HEK293 (cell line): ENCODE measurements around the gene GPS1.

Experiments
- CTCF ChIA-PET: fragments of 350-600 bp; formaldehyde crosslinking; extraction: SDS; loops from one replicate; lab custom pipeline; 2021; ENCODE audit warnings: antibody characterized with exemption; lab: Yijun Ruan, JAX
- POLR2A ChIA-PET: fragments of 300-600 bp; formaldehyde crosslinking; extraction: SDS; loops from one replicate; lab custom pipeline; 2020; ENCODE audit warnings: antibody characterized with exemption, inconsistent platforms; lab: Yijun Ruan, JAX
- H3K27ac ChIP-seq: fragments of 200-500 bp; sonication (Bioruptor generic); 2 replicates; pipeline ENCODE4 v1.5.1; 2014; ENCODE audit warnings: low read depth, low read length, control low read depth, inconsistent platforms; ENCODE audit errors: extremely low read depth
- H3K36me3 ChIP-seq, 2 experiments: fragments of 200-500 bp in 1 of 2; sonication (Bioruptor generic) in 1 of 2; 1 replicate in 1 of 2; 2 replicates in 1 of 2; pipeline ENCODE4 v1.5.1; 2014 to 2017; ENCODE audit warnings: inconsistent platforms in 2 of 2, low read length in 2 of 2; ENCODE audit not compliant: control insufficient read depth in 2 of 2, insufficient read depth in 1 of 2
- H3K4me1 ChIP-seq: fragments of 200-500 bp; sonication (Bioruptor generic); 2 replicates; pipeline ENCODE4 v1.5.1; 2014; ENCODE audit warnings: mild to moderate bottlenecking, low read length, inconsistent platforms; ENCODE audit not compliant: control insufficient read depth, insufficient read depth
- H3K4me3 ChIP-seq: 2 replicates; pipeline ENCODE4 v1.5.1; 2011; ENCODE audit warnings: low read depth, mild to moderate bottlenecking, control low read depth, low read length, moderate library complexity
- H3K9me3 ChIP-seq: fragments of 200-500 bp; sonication (Bioruptor generic); 2 replicates; pipeline ENCODE4 v1.5.1; 2014; ENCODE audit warnings: low read depth, low read length, inconsistent platforms; ENCODE audit not compliant: control insufficient read depth, insufficient read depth
- ZNF121 ChIP-seq: fragments of 450-650 bp; formaldehyde crosslinking; IDR thresholded peaks from 2 replicates; pipeline ENCODE4 v1.5.1; 2016; ENCODE audit warnings: missing biosample characterization, missing genetic modification characterization
- ZNF2 ChIP-seq: fragments of 450-650 bp; formaldehyde crosslinking; IDR thresholded peaks from 2 replicates; pipeline ENCODE4 v1.5.1; 2016; ENCODE audit warnings: missing biosample characterization, missing genetic modification characterization
- ZNF266 ChIP-seq: fragments of 450-650 bp; formaldehyde crosslinking; IDR thresholded peaks from 2 replicates; pipeline ENCODE4 v1.5.1; 2016; ENCODE audit warnings: missing biosample characterization, missing genetic modification characterization, low read depth
- ZNF354C ChIP-seq: fragments of 450-650 bp; formaldehyde crosslinking; IDR thresholded peaks from 2 replicates; pipeline ENCODE4 v1.5.1; 2016; ENCODE audit warnings: missing biosample characterization, missing genetic modification characterization, low read depth, borderline replicate concordance
- ZNF660 ChIP-seq: fragments of 450-650 bp; IDR thresholded peaks from 2 replicates; pipeline ENCODE4 v1.5.1; 2018; ENCODE audit warnings: missing biosample characterization, mild to moderate bottlenecking, missing genetic modification characterization
- ZNF768 ChIP-seq: fragments of 450-650 bp; formaldehyde crosslinking; IDR thresholded peaks from 2 replicates; pipeline ENCODE4 v1.5.1; 2018; ENCODE audit warnings: missing biosample characterization, mild to moderate bottlenecking, missing genetic modification characterization
- ZSCAN23 ChIP-seq: fragments of 450-650 bp; formaldehyde crosslinking; IDR thresholded peaks from 2 replicates; pipeline ENCODE4 v1.5.1; 2016; ENCODE audit warnings: missing biosample characterization, missing genetic modification characterization
- TF ChIP-seq, protein P1 (sequence below): fragments of 450-650 bp; formaldehyde crosslinking; IDR thresholded peaks from 2 replicates; pipeline ENCODE4 v1.5.1; 2016; ENCODE audit warnings: missing biosample characterization, missing genetic modification characterization
- TF ChIP-seq, protein P2 (sequence below): fragments of 450-650 bp; formaldehyde crosslinking; IDR thresholded peaks from 2 replicates; pipeline ENCODE4 v1.5.1; 2016; ENCODE audit warnings: missing biosample characterization, missing genetic modification characterization
- TF ChIP-seq, protein P3 (sequence below): IDR thresholded peaks from 2 replicates; pipeline ENCODE4 v1.6.1; 2011; ENCODE audit warnings: mild to moderate bottlenecking, low read depth, low read length, borderline replicate concordance
- TF ChIP-seq, protein P4 (sequence below): fragments of 450-650 bp; formaldehyde crosslinking; IDR thresholded peaks from 2 replicates; pipeline ENCODE4 v1.5.1; 2016; ENCODE audit warnings: missing biosample characterization, missing genetic modification characterization
- TF ChIP-seq, protein P5 (sequence below): fragments of 450-650 bp; formaldehyde crosslinking; IDR thresholded peaks from 2 replicates; pipeline ENCODE4 v1.5.1; 2016; ENCODE audit warnings: missing biosample characterization, missing genetic modification characterization
- TF ChIP-seq, protein P6 (sequence below): fragments of 450-650 bp; formaldehyde crosslinking; IDR thresholded peaks from 2 replicates; pipeline ENCODE4 v1.5.1; 2016; ENCODE audit warnings: missing biosample characterization, missing genetic modification characterization, borderline replicate concordance

GPS1 gene

DNA sequence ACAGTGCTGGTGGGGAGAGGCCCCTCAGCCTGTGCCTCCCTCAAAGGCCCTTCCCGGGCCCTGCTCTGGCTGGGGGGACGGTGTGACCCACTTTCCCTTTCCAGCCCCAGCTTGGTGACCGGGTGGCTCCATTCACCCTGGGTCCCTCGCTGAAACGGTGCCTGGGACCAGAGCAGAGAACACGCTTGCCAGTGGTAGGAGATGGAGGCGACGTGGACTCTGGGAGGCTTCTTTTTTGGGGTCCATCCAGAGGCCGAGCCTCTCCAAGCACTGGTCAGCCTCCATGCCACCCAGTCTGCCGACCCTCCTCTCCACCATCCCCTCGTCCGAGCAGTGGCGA, 36.8 kb upstream of the GPS1 start:
- Histone ChIP-seq H3K36me3 (peaks cover 0 to 20% of the 10 kb centered on the region in 2 experiments; a peak in 1 of 3 replicates), H3K27ac (no peak overlapping the region), H3K4me1 (no peaks in the 10 kb centered on the region; the same call in 1 of the 2 replicates), H3K9me3 (no peaks in the 10 kb centered on the region), H3K4me3 (no peak overlapping the region)
- TF ChIP-seq, protein P1, sequence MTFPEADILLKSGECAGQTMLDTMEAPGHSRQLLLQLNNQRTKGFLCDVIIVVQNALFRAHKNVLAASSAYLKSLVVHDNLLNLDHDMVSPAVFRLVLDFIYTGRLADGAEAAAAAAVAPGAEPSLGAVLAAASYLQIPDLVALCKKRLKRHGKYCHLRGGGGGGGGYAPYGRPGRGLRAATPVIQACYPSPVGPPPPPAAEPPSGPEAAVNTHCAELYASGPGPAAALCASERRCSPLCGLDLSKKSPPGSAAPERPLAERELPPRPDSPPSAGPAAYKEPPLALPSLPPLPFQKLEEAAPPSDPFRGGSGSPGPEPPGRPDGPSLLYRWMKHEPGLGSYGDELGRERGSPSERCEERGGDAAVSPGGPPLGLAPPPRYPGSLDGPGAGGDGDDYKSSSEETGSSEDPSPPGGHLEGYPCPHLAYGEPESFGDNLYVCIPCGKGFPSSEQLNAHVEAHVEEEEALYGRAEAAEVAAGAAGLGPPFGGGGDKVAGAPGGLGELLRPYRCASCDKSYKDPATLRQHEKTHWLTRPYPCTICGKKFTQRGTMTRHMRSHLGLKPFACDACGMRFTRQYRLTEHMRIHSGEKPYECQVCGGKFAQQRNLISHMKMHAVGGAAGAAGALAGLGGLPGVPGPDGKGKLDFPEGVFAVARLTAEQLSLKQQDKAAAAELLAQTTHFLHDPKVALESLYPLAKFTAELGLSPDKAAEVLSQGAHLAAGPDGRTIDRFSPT (tag by site-specific recombination) = no peak
- TF ChIP-seq ZNF768 (tag by site-specific recombination) (no peak), ZNF354C (tag by site-specific recombination) (no peak)
- TF ChIP-seq, protein P2, sequence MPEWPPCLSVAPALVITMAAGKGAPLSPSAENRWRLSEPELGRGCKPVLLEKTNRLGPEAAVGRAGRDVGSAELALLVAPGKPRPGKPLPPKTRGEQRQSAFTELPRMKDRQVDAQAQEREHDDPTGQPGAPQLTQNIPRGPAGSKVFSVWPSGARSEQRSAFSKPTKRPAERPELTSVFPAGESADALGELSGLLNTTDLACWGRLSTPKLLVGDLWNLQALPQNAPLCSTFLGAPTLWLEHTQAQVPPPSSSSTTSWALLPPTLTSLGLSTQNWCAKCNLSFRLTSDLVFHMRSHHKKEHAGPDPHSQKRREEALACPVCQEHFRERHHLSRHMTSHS (tag by site-specific recombination) = no peak
- ChIA-PET CTCF (interaction anchor here (0.7 to 1.6 kb wide), 2 partner anchors 55 to 141 kb away, joined by 3 to 6 read pairs; no protein-coding TSS in a partner anchor), POLR2A (interaction anchor here (1.4 kb wide), 1 partner anchor 23 kb away, joined by 4 read pairs; the partner anchor contains the start of gene DCXR)

DNA sequence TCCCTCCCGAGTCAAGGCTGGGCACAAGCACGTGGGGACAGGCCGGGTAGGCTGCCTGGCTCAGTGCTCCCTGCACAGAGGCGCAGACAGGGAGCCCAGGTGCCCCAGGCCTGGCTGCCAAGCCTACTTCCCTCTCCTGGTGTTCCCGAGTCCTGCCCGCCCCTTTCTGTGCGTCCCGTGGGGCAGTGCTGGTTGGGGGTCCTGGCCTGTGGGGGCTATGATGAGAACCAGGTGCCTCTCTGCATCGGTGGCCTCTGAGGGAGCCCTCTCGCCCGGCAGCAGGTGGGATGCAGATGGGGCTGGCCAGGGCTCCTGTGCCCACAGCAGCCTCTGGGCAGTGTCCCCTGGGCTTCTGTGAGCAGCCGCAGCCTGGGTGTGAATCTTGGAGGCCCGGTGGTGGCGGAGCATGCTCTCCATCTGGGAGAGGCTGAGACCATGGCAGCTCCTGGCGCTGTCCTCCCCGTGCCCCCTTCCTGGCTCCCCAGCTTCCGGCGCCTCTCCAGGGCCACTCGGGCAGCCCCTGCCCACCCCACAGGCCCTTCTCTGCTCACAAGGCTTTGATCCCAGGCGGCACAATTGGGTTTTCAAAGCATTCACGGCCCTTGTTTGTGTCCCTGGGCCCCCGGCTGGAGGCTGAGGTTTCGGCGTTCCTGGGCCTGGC, 36.3 kb upstream of the GPS1 start:
- H3K4me1 ChIP-seq = no peaks in the 10 kb centered on the region; the same call in 1 of the 2 replicates
- H3K4me3 ChIP-seq = no peak overlapping the region
- POLR2A ChIA-PET = interaction anchor here (0.5 to 1.4 kb wide), 3 partner anchors 22 to 288 kb away, joined by 4 to 7 read pairs (median 6); partner anchors contain the start of gene DCXR
- no peak overlapping the region for H3K27ac ChIP-seq
- H3K36me3 ChIP-seq = peaks cover 0 to 23% of the 10 kb centered on the region in 2 experiments; a peak in 1 of 3 replicates
- TF ChIP-seq, protein P3, sequence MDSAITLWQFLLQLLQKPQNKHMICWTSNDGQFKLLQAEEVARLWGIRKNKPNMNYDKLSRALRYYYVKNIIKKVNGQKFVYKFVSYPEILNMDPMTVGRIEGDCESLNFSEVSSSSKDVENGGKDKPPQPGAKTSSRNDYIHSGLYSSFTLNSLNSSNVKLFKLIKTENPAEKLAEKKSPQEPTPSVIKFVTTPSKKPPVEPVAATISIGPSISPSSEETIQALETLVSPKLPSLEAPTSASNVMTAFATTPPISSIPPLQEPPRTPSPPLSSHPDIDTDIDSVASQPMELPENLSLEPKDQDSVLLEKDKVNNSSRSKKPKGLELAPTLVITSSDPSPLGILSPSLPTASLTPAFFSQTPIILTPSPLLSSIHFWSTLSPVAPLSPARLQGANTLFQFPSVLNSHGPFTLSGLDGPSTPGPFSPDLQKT = no peak
- TF ChIP-seq ZNF660 (tag by site-specific recombination) (no peak), ZNF121 (no peak), ZNF2 (tag by site-specific recombination) (no peak), ZSCAN23 (no peak)
- TF ChIP-seq, protein P4, sequence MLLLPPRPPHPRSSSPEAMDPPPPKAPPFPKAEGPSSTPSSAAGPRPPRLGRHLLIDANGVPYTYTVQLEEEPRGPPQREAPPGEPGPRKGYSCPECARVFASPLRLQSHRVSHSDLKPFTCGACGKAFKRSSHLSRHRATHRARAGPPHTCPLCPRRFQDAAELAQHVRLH = no peak
- TF ChIP-seq, protein P5, sequence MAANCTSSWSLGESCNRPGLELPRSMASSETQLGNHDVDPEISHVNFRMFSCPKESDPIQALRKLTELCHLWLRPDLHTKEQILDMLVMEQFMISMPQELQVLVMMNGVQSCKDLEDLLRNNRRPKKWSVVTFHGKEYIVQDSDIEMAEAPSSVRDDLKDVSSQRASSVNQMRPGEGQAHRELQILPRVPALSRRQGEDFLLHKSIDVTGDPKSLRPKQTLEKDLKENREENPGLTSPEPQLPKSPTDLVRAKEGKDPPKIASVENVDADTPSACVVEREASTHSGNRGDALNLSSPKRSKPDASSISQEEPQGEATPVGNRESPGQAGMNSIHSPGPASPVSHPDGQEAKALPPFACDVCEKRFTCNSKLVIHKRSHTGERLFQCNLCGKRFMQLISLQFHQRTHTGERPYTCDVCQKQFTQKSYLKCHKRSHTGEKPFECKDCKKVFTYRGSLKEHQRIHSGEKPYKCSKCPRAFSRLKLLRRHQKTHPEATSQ (tag by site-specific recombination) = no peak
- CTCF ChIA-PET = interaction anchor here (1.0 to 1.6 kb wide), 2 partner anchors 13 to 56 kb away, joined by 3 to 6 read pairs; no protein-coding TSS in a partner anchor
- no peaks in the 10 kb centered on the region for H3K9me3 ChIP-seq

DNA sequence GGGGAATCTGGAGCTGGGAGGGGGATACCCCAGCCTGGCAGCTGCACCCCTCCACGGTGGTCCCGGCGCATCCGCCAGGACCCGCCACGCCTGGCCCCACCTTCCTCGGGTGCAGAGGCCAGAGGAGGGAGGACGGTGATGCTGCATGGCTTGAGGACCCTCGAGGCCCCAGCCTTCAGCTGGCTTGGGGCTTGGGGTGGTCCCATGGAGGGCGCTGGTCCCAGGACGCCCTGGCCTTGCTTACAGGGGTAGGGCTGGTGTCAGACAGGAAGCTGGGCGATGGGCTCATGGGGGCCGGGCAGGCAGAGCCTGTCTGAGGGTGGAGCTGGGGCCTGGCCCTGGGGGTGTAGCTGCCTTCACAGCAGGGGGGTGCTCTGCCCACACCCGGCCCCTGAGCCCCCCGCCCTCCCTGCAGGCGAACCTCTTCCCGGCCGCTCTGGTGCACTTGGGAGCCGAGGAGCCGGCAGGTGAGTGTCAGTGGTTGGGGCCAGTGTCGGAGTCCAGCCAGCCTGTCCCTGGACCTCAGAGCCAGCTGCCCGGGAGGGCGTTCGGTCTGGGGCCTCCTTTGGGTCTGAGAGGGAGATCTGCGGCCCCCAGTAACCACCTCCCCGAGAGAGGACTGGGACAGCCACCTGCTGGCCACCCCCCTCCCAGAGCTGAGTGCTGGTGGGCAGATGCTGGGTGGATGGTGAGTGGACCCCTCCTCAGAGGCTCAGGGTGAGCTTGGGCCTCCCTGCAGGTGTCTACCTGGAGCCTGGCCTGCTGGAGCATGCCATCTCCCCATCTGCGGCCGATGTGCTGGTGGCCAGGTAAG, 35.4 kb upstream of the GPS1 start:
- no peak overlapping the region for H3K4me3 ChIP-seq
- H3K36me3 ChIP-seq = peaks cover 0 to 25% of the 10 kb centered on the region in 2 experiments; a peak in 1 of 3 replicates
- H3K4me1 ChIP-seq = no peaks in the 10 kb centered on the region; the same call in 1 of the 2 replicates
- CTCF ChIA-PET = interaction anchor here (0.6 to 1.6 kb wide), 3 partner anchors 14 to 56 kb away, joined by 3 to 6 read pairs (median 5); no protein-coding TSS in a partner anchor
- H3K9me3 ChIP-seq = no peaks in the 10 kb centered on the region
- POLR2A ChIA-PET = interaction anchor here (0.6 to 4.7 kb wide), 4 partner anchors 12 to 288 kb away, joined by 3 to 13 read pairs (median 6); partner anchors contain the start of gene DCXR
- H3K27ac ChIP-seq = no peak overlapping the region
- TF ChIP-seq, protein P6, sequence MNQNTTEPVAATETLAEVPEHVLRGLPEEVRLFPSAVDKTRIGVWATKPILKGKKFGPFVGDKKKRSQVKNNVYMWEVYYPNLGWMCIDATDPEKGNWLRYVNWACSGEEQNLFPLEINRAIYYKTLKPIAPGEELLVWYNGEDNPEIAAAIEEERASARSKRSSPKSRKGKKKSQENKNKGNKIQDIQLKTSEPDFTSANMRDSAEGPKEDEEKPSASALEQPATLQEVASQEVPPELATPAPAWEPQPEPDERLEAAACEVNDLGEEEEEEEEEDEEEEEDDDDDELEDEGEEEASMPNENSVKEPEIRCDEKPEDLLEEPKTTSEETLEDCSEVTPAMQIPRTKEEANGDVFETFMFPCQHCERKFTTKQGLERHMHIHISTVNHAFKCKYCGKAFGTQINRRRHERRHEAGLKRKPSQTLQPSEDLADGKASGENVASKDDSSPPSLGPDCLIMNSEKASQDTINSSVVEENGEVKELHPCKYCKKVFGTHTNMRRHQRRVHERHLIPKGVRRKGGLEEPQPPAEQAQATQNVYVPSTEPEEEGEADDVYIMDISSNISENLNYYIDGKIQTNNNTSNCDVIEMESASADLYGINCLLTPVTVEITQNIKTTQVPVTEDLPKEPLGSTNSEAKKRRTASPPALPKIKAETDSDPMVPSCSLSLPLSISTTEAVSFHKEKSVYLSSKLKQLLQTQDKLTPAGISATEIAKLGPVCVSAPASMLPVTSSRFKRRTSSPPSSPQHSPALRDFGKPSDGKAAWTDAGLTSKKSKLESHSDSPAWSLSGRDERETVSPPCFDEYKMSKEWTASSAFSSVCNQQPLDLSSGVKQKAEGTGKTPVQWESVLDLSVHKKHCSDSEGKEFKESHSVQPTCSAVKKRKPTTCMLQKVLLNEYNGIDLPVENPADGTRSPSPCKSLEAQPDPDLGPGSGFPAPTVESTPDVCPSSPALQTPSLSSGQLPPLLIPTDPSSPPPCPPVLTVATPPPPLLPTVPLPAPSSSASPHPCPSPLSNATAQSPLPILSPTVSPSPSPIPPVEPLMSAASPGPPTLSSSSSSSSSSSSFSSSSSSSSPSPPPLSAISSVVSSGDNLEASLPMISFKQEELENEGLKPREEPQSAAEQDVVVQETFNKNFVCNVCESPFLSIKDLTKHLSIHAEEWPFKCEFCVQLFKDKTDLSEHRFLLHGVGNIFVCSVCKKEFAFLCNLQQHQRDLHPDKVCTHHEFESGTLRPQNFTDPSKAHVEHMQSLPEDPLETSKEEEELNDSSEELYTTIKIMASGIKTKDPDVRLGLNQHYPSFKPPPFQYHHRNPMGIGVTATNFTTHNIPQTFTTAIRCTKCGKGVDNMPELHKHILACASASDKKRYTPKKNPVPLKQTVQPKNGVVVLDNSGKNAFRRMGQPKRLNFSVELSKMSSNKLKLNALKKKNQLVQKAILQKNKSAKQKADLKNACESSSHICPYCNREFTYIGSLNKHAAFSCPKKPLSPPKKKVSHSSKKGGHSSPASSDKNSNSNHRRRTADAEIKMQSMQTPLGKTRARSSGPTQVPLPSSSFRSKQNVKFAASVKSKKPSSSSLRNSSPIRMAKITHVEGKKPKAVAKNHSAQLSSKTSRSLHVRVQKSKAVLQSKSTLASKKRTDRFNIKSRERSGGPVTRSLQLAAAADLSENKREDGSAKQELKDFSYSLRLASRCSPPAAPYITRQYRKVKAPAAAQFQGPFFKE (tag by site-specific recombination) = no peak
- TF ChIP-seq ZNF266 (tag by site-specific recombination) = no peak
